ENCODE data around the gene MTCL1.

MTCL1 gene

GRCh38 chr18:8813611-8814010 lies 108.3 kb downstream of the MTCL1 start:
- no peak overlapping the region for H3K4me3 ChIP-seq (ENCODE audit: low read length)

DNA sequence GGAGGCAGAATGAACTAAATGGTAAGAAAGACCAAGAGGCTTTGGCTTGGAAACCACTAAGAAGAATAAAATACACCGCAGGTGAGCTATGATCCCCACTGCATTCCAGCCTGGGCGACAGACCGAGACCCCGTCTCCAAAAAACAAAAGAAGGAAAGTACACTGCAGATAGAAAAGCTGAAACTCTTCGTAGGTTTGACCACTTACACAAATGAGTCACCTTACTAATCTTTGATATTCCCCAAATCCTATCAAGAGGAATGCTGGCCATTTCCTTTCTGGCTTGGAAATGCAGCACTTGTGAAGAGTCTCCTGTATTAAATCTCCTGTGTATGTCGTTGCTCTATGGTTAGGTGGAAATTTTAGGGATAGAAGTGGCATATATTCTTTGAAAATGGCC lies 108.8 kb downstream of the MTCL1 start:
- H3K4me3 ChIP-seq (ENCODE audit: low read length), result no peak overlapping the region
- TF ChIP-seq ZNF274 (IDR thresholded peaks at IDR 0.05; ENCODE audit: low read depth, low read length), result no peak

More at GRCh38 chr18:8813611-8814010, 108.3 kb downstream of the MTCL1 start:
- no peak for TF ChIP-seq ZNF274 (IDR thresholded peaks at IDR 0.05; ENCODE audit: low read depth, low read length)

DNA sequence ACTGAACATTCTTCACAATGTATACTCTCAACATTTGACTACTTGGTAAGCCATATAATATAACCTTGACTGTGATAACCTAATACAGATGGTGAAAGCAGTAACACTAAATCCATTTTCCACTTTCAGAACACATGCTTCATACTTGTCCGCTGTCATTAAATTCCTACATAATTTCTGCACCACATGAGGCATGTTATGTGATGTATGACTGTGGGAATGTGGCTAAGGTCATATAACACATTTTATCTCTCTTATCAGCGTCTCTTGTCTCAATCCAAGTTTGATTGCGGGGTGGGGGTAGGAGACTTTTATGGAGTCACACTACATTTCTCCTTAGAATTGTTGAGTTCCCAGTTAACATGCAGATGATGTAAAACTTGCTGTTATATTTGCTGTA lies 110.9 kb downstream of the MTCL1 start:
- no peak overlapping the region for H3K4me3 ChIP-seq (ENCODE audit: low read length)
- no peak for TF ChIP-seq ZNF274 (IDR thresholded peaks at IDR 0.05; ENCODE audit: low read depth, low read length)

DNA sequence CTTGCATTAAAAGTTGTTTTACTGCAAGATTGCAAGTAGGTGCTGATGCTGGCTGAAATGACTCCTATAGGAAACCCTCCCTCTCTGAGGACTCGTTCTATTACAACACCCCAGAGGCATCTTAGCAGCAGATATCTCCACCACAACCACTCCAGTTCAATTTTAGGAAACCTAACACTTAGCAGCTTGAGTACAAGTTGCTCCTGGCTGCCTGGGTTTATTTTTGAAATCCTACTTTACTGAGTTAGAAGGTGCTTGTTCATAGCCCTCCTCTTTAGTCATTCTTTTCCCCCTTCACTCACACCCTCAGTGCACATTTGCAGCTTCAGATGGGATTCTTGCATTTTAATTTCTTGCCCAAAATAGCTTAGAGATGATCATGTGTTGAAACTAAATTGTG lies 111.5 kb downstream of the MTCL1 start:
- TF ChIP-seq ZNF274 (IDR thresholded peaks at IDR 0.05; ENCODE audit: low read depth, low read length), result no peak
- H3K4me3 ChIP-seq (ENCODE audit: low read length), result no peak overlapping the region

GRCh38 chr18:8818982-8819381 lies 113.6 kb downstream of the MTCL1 start:
- no peak overlapping the region for H3K4me3 ChIP-seq (ENCODE audit: low read length)
- TF ChIP-seq ZNF274 (IDR thresholded peaks at IDR 0.05; ENCODE audit: low read depth, low read length), result no peak

- TF ChIP-seq ZNF274 (IDR thresholded peaks at IDR 0.05; ENCODE audit: low read depth, low read length), result no peak
- H3K4me3 ChIP-seq (ENCODE audit: low read length), result no peak overlapping the region
Observed at GRCh38 chr18:8820396-8821082, 115.2 kb downstream of the MTCL1 start.

GRCh38 chr18:8821083-8821465 lies 115.7 kb downstream of the MTCL1 start:
- no peak overlapping the region for H3K4me3 ChIP-seq (ENCODE audit: low read length)
- no peak for TF ChIP-seq ZNF274 (IDR thresholded peaks at IDR 0.05; ENCODE audit: low read depth, low read length)

GRCh38 chr18:8821531-8821930 lies 116.2 kb downstream of the MTCL1 start:
- no peak for TF ChIP-seq ZNF274 (IDR thresholded peaks at IDR 0.05; ENCODE audit: low read depth, low read length)

GRCh38 chr18:8822643-8823042 lies 117.3 kb downstream of the MTCL1 start:
- H3K4me3 ChIP-seq (ENCODE audit: low read length), result no peak overlapping the region
- no peak for TF ChIP-seq ZNF274 (IDR thresholded peaks at IDR 0.05; ENCODE audit: low read depth, low read length)

More at GRCh38 chr18:8821531-8821930, 116.2 kb downstream of the MTCL1 start:
- no peak overlapping the region for H3K4me3 ChIP-seq (ENCODE audit: low read length)

- H3K4me3 ChIP-seq (ENCODE audit: low read length), result no peak overlapping the region
- TF ChIP-seq ZNF274 (IDR thresholded peaks at IDR 0.05; ENCODE audit: low read depth, low read length), result no peak
Observed at GRCh38 chr18:8823530-8823929, 118.2 kb downstream of the MTCL1 start.

GRCh38 chr18:8824846-8825245 lies 119.5 kb downstream of the MTCL1 start:
- TF ChIP-seq ZNF274 (IDR thresholded peaks at IDR 0.05; ENCODE audit: low read depth, low read length), result no peak
- no peak overlapping the region for H3K4me3 ChIP-seq (ENCODE audit: low read length)

- TF ChIP-seq ZNF274 (IDR thresholded peaks at IDR 0.05; ENCODE audit: low read depth, low read length), result no peak
- no peak overlapping the region for H3K4me3 ChIP-seq (ENCODE audit: low read length)
Observed at GRCh38 chr18:8825273-8825672, 119.9 kb downstream of the MTCL1 start.

- TF ChIP-seq ZNF274 (IDR thresholded peaks at IDR 0.05; ENCODE audit: low read depth, low read length), result no peak
- H3K4me3 ChIP-seq (ENCODE audit: low read length), result no peak overlapping the region
Observed at GRCh38 chr18:8825729-8826375, 120.5 kb downstream of the MTCL1 start.

DNA sequence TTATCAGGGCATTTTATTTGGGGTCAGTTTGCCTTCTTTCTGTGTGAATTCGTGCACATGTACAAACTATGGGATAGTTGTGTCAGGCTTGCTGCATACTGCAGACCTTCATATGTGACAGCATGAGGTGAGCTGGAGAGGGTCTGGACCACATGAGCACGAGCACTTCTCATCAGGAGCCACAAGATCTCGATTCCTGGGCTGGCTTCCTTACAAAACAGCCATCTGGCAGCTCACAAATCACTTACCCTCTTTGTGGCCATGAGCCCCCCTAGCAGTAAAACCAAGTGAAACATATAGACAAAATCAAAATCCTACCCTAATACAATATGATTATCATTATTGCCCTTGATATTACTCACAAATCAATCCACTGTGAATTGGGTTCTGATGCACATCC lies 121.2 kb downstream of the MTCL1 start:
- TF ChIP-seq ZNF274 (IDR thresholded peaks at IDR 0.05; ENCODE audit: low read depth, low read length), result no peak
- H3K4me3 ChIP-seq (ENCODE audit: low read length), result no peak overlapping the region

GRCh38 chr18:8826971-8827370 lies 121.6 kb downstream of the MTCL1 start:
- no peak for TF ChIP-seq ZNF274 (IDR thresholded peaks at IDR 0.05; ENCODE audit: low read depth, low read length)
- no peak overlapping the region for H3K4me3 ChIP-seq (ENCODE audit: low read length)
